Tibial nerve (tissue), 4 donors: ENCODE results near the gene PARD3B. TPM values are rescaled to one million over a fixed set of nuclear protein-coding genes. Genes with fewer than 3 reads are reported as not detected.

Experiments used
- DNase-seq, 2 donors: peaks; one replicate each; pipeline ENCODE4 v3.0.0-alpha.2; 2019; ENCODE audit warnings: low spot score in 2 of 2
- H3K27ac ChIP-seq, 4 donors: fragments of 200-600 bp; sonication (generic) in 3 of 4; one replicate each; pipeline ENCODE4 v1.5.1; 2017 to 2019; ENCODE audit warnings: mild to moderate bottlenecking in 1 of 4
- H3K27me3 ChIP-seq, 2 donors: fragments of 200-600 bp; sonication (generic) in 1 of 2; one replicate each; pipeline versions ENCODE4 v1.5.1 to v1.6.0; 2017 to 2019
- H3K36me3 ChIP-seq, 3 donors: fragments of 200-600 bp; sonication (generic); one replicate each; pipeline ENCODE4 v1.5.1; 2018 to 2019
- H3K4me1 ChIP-seq, 4 donors: fragments of 200-600 bp; sonication (generic) in 3 of 4; one replicate each; pipeline ENCODE4 v1.5.1; 2017 to 2019
- H3K4me3 ChIP-seq, 4 donors: fragments of 200-600 bp; sonication (generic) in 3 of 4; one replicate each; pipeline ENCODE4 v1.5.1; 2017 to 2019; ENCODE audit warnings: mild to moderate bottlenecking in 1 of 4, moderate library complexity in 1 of 4
- H3K9me3 ChIP-seq, 4 donors: fragments of 200-600 bp; sonication (generic) in 3 of 4; one replicate each; pipeline ENCODE4 v1.5.1; 2017 to 2019
- EP300 ChIP-seq, 2 donors: sonication (generic); formaldehyde crosslinking; IDR thresholded peaks; one replicate each; pipeline ENCODE4 v1.6.1; 2017; ENCODE audit warnings: antibody characterized with exemption in 2 of 2, mild to moderate bottlenecking in 1 of 2
- POLR2A ChIP-seq, 2 donors: fragments of 450-650 bp; IDR thresholded peaks; one replicate each; pipeline ENCODE4 v1.6.1; 2017; ENCODE audit warnings: antibody characterized with exemption in 2 of 2, mild to moderate bottlenecking in 2 of 2, moderate library complexity in 2 of 2
- WGBS, 2 donors: methylation state at CpG; one replicate each; pipeline ENCODE4 v1.1.5; 2018; 5-methylcytosine and 5-hydroxymethylcytosine counted together
- total RNA-seq, 4 donors: library from RNA; depleted of rRNA; stranded (reverse); fragments of >200 nt; gene quantifications; one replicate each; pipeline ENCODE4 v1.1.0, GENCODE V29; 2016
- TF ChIP-seq, protein P1 (sequence below), 5 experiments: fragments of 200-600 bp in 3 of 5; fragments of 450-650 bp in 2 of 5; sonication (generic) in 3 of 5; IDR thresholded peaks; one replicate each; pipeline ENCODE4 v1.5.1; 2016 to 2019; ENCODE audit warnings: antibody characterized with exemption in 5 of 5, mild to moderate bottlenecking in 3 of 5, moderate library complexity in 2 of 5

Gene PARD3B
- total RNA-seq, 4 donors from 2014 or later, result 47.4 to 101 (median 64.8) TPM

DNA sequence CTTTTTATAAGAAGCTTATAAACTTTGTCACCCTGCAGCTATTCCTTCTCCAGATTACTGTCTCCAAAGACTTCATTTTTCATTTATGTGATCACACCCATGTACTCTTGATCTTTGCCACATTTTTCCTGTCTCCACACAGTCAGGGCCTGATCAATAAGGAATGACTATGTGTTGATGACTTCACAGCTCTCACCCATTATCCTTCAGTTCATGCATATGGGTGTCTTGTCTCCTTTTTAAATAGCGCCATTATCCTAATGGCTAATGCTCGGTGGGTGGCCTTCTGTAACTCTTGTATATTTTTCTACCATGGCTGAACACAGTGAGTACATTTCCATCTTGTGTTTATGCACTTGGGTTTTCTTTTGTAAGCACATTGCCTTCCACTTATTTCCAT, 801.4 kb downstream of the PARD3B start:
- no peak overlapping the region for H3K4me3 ChIP-seq
- no peak for DNase-seq
- H3K27me3 ChIP-seq, result no peaks in the 10 kb centered on the region
- H3K9me3 ChIP-seq, result no peaks in the 10 kb centered on the region
- H3K4me1 ChIP-seq, result no peaks in the 10 kb centered on the region
- TF ChIP-seq POLR2A (IDR thresholded peaks at IDR 0.05) (no peak), EP300 (IDR thresholded peaks at IDR 0.05) (no peak)
- TF ChIP-seq, protein P1, sequence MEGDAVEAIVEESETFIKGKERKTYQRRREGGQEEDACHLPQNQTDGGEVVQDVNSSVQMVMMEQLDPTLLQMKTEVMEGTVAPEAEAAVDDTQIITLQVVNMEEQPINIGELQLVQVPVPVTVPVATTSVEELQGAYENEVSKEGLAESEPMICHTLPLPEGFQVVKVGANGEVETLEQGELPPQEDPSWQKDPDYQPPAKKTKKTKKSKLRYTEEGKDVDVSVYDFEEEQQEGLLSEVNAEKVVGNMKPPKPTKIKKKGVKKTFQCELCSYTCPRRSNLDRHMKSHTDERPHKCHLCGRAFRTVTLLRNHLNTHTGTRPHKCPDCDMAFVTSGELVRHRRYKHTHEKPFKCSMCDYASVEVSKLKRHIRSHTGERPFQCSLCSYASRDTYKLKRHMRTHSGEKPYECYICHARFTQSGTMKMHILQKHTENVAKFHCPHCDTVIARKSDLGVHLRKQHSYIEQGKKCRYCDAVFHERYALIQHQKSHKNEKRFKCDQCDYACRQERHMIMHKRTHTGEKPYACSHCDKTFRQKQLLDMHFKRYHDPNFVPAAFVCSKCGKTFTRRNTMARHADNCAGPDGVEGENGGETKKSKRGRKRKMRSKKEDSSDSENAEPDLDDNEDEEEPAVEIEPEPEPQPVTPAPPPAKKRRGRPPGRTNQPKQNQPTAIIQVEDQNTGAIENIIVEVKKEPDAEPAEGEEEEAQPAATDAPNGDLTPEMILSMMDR (IDR thresholded peaks at IDR 0.05), result no peak
- H3K27ac ChIP-seq, result no peak overlapping the region
- no peaks in the 10 kb centered on the region for H3K36me3 ChIP-seq
- 90 to 98% methylated on average over 2 of the region's 2 CpGs for WGBS, 2 donors

DNA sequence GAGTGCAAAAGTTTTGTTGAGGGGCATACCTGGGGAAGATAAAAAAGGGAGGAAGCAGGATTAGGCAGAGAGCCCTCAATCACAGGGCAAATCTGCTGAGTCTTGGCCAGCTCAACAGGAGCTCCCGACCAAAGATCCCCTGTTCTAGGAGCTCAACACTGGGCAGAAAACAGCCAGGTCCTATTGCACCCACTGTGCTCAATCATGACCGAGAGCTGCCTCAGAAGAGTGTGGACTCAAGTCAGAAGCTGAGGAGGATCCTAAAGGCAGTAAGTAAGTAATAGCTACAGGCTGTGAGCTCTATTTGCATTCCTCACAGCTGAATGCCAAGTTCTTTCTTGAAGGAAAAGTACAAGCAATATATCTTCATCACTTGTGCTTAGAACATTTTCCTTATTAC, 802.6 kb downstream of the PARD3B start:
- Histone ChIP-seq H3K9me3 (no peaks in the 10 kb centered on the region), H3K4me1 (no peaks in the 10 kb centered on the region), H3K4me3 (no peak overlapping the region), H3K27me3 (no peaks in the 10 kb centered on the region), H3K27ac (no peak overlapping the region), H3K36me3 (no peaks in the 10 kb centered on the region)
- TF ChIP-seq EP300 (IDR thresholded peaks at IDR 0.05), result no peak
- TF ChIP-seq, protein P1 (IDR thresholded peaks at IDR 0.05), result no peak
- no peak for TF ChIP-seq POLR2A (IDR thresholded peaks at IDR 0.05)
- no peak for DNase-seq
- WGBS, 2 donors, result 76 to 83% methylated on average over 2 of the region's 2 CpGs

DNA sequence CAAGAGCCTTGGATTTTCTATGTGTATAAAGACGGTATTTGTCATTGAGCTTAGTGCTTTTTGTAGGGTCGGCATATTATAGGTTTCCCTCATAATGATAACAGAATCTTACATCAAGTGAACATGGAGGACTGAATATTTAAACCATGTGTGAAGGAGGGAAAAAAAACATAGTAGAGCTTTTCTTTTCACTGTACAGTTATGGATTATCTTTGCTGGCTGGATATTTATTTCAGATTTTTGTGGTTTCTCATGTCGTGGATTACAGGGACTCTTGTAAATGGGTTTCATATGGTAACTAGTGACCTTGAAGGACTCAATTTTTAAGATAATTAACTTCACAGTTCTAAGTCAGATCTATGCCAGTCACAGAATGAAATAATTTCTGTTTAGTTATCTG, 806.8 kb downstream of the PARD3B start:
- Histone ChIP-seq H3K36me3 (no peaks in the 10 kb centered on the region), H3K4me1 (no peaks in the 10 kb centered on the region), H3K27me3 (no peaks in the 10 kb centered on the region), H3K9me3 (no peaks in the 10 kb centered on the region), H3K4me3 (no peak overlapping the region), H3K27ac (no peak overlapping the region)
- 65 to 69% methylated on average over 3 of the region's 3 CpGs for WGBS, 2 donors
- no peak for DNase-seq
- TF ChIP-seq, protein P1 (IDR thresholded peaks at IDR 0.05), result no peak
- no peak for TF ChIP-seq EP300 (IDR thresholded peaks at IDR 0.05)
- TF ChIP-seq POLR2A (IDR thresholded peaks at IDR 0.05), result no peak

DNA sequence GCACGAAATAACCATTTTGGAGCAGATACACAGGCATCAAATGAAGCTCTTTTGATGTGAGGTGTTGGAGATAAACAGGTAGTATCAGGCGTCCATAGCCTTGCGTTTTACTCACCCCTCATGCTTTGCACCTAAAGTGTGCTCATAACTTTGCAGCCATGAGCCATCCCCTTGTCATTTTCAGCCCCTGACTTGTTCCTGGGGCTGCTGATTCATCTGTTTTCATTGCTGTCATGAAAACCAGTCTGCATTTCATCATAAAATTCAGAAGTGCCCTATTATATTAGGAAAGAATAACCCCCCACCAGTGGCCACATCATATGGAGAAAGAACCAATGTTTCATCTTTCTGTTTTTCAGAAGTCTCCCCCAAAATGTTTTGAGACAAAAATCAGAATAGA, 807.3 kb downstream of the PARD3B start:
- TF ChIP-seq POLR2A (IDR thresholded peaks at IDR 0.05) (no peak), EP300 (IDR thresholded peaks at IDR 0.05) (no peak)
- TF ChIP-seq, protein P1 (IDR thresholded peaks at IDR 0.05), result no peak
- H3K4me1 ChIP-seq, result no peaks in the 10 kb centered on the region
- no peak for DNase-seq
- H3K36me3 ChIP-seq, result no peaks in the 10 kb centered on the region
- H3K27ac ChIP-seq, result no peak overlapping the region
- 95 to 97% methylated on average over 3 of the region's 3 CpGs for WGBS, 2 donors
- no peaks in the 10 kb centered on the region for H3K27me3 ChIP-seq
- no peak overlapping the region for H3K4me3 ChIP-seq
- no peaks in the 10 kb centered on the region for H3K9me3 ChIP-seq

DNA sequence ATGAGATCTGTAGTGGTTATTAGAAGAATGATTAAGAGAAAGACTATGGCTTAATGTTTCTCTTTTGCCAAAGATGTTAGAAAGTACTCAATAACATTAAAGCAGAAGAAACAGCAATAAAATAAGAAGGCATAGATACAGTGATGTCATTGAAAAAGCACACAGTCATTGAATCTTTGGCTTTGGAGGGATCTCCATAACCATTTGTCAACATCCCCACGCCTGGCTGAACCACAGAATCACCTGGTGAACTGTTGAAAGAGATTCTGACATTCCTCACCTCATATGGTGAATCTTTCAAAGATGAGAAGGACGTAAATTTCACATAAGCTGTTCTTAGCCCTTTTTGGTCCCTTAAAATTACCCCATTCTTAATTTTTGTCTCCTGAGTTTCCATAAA, 812.5 kb downstream of the PARD3B start:
- no peaks in the 10 kb centered on the region for H3K27me3 ChIP-seq
- H3K27ac ChIP-seq, result no peak overlapping the region
- H3K4me1 ChIP-seq, result no peaks in the 10 kb centered on the region
- no peak overlapping the region for H3K4me3 ChIP-seq
- WGBS, 2 donors, result 56 to 97% methylated on average over 2 of the region's 2 CpGs
- DNase-seq, result no peak
- no peak for TF ChIP-seq EP300 (IDR thresholded peaks at IDR 0.05)
- TF ChIP-seq, protein P1 (IDR thresholded peaks at IDR 0.05), result no peak
- TF ChIP-seq POLR2A (IDR thresholded peaks at IDR 0.05), result no peak
- H3K36me3 ChIP-seq, result no peaks in the 10 kb centered on the region
- no peaks in the 10 kb centered on the region for H3K9me3 ChIP-seq
